ENCODE data around the gene UCP2.

GRCh38 chr11:74007691-74008372 is 25.2 kb upstream of the UCP2 start:
- TF ChIP-seq CTCF (IDR thresholded peaks at IDR 0.05; ENCODE audit: low read depth, low read length) (no peak), MAX (IDR thresholded peaks at IDR 0.05; ENCODE audit: low read depth, low read length) (no peak), MYC (IDR thresholded peaks at IDR 0.05; ENCODE audit: low read depth, low read length) (no peak)

Data from NB4 (cell line).